ENCODE data around the gene SBF2.
"Not testable (repeated sequence)": the region's sequence is repeated elsewhere in the genome, so short reads cannot be mapped to it uniquely, and the experiment has no call there.

SBF2 gene

DNA sequence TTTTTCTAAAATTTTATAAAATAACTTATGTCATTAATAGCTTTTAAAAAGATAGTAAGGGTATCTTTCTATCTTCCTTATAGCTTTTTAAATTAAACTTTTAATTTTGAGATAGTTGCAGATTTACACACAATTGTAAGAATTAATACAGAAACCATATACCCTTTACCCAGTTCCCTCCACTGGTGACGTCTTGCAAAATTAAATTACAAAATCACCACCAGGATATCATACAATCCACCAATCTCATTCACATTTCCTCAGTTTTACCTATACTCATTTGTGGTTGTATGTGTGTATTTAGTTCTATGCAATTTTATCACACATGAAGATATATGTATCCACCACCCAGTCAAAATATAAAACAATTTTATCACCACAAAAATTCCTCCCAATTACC is 10.0 kb downstream of the SBF2 start:
- peaks cover 7% of the 10 kb centered on the region for H3K4me1 ChIP-seq (ENCODE audit: control insufficient read depth, insufficient read depth, low read length, unreplicated experiment)
- peaks cover 74% of the 10 kb centered on the region for H3K79me2 ChIP-seq (ENCODE audit: control insufficient read depth, insufficient read depth, low read length, unreplicated experiment)
- no peaks in the 10 kb centered on the region for H3K36me3 ChIP-seq (ENCODE audit: insufficient read depth, low read length)
- no peaks in the 10 kb centered on the region for H3K27me3 ChIP-seq (ENCODE audit: insufficient read depth, low read length)
- H3K4me3 ChIP-seq (ENCODE audit: low read depth, low read length): no peak overlapping the region
- H2AFZ ChIP-seq (ENCODE audit: low read length, unreplicated experiment): no peak overlapping the region
- no peak overlapping the region for H3K27ac ChIP-seq (ENCODE audit: low read depth, low read length)

DNA sequence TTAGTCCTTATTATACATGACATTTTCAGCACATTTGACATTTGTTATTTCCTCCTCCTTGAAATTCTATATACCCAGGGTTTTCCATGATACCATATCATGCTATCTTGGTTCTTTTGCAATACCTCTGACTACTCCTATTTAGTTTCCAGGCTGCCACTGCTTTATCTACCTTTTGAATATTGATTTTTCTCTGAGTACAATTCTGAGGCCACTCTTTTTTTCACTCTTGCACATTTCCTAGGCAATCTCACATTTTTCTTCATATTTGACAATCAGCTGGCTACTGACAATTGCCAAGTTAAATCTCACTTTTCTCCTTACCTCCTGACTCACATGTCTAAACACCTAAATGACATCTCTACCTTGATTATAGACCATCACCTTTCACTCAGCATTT is 11.9 kb downstream of the SBF2 start:
- H3K4me3 ChIP-seq (ENCODE audit: low read depth, low read length): no peak overlapping the region
- H3K36me3 ChIP-seq (ENCODE audit: insufficient read depth, low read length): no peaks in the 10 kb centered on the region
- no peaks in the 10 kb centered on the region for H3K27me3 ChIP-seq (ENCODE audit: insufficient read depth, low read length)
- peaks cover 4% of the 10 kb centered on the region for H3K4me1 ChIP-seq (ENCODE audit: control insufficient read depth, insufficient read depth, low read length, unreplicated experiment)
- no peak overlapping the region for H2AFZ ChIP-seq (ENCODE audit: low read length, unreplicated experiment)
- peaks cover 66% of the 10 kb centered on the region for H3K79me2 ChIP-seq (ENCODE audit: control insufficient read depth, insufficient read depth, low read length, unreplicated experiment)
- no peak overlapping the region for H3K27ac ChIP-seq (ENCODE audit: low read depth, low read length)

DNA sequence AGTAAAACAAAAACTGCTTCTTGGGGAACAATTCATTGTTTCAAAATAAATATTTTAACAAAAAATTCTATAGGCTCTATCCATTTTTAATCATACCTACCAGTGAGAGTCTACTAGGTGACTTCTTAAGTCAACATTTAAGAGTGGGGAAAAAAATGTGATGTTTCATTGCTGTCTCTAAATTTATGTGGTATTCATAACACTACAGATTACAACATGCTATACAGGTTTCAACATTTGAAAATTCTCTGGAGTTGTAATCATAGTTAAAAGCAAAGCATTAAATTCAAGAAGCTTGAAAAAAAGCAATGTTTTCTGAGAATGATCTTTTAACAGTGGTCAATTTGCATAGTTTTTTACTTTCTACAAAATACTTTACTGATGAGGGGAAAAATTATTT is 18.3 kb downstream of the SBF2 start:
- Histone ChIP-seq H3K27ac (ENCODE audit: low read depth, low read length) (no peak overlapping the region), H3K4me1 (ENCODE audit: control insufficient read depth, insufficient read depth, low read length, unreplicated experiment) (peaks cover 10% of the 10 kb centered on the region), H3K4me3 (ENCODE audit: low read depth, low read length) (no peak overlapping the region), H3K79me2 (ENCODE audit: control insufficient read depth, insufficient read depth, low read length, unreplicated experiment) (peaks cover 25% of the 10 kb centered on the region), H3K27me3 (ENCODE audit: insufficient read depth, low read length) (no peaks in the 10 kb centered on the region), H2AFZ (ENCODE audit: low read length, unreplicated experiment) (no peak overlapping the region), H3K36me3 (ENCODE audit: insufficient read depth, low read length) (no peaks in the 10 kb centered on the region)

DNA sequence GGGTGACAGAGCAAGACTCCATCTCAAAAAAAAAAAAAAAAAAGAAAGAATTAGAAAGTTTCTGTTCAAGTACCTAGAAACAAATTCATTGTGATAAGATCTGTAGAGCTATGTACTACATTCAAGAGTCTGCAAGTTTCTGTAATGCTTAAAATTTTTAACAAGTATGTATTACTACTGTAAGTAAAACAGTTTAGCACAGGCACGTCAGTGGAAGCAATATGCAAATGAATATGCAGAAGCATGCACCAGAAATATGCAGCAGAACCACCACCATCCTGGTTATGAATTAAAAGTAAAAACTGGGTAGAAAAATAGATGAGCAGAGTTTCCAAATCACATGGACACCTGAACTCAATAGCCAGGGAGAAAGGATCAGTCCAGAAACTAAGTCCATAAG is 19.3 kb downstream of the SBF2 start:
- H2AFZ ChIP-seq (ENCODE audit: low read length, unreplicated experiment): no peak overlapping the region
- peaks cover 21% of the 10 kb centered on the region for H3K79me2 ChIP-seq (ENCODE audit: control insufficient read depth, insufficient read depth, low read length, unreplicated experiment)
- H3K27ac ChIP-seq (ENCODE audit: low read depth, low read length): no peak overlapping the region
- no peak overlapping the region for H3K4me3 ChIP-seq (ENCODE audit: low read depth, low read length)
- peaks cover 10% of the 10 kb centered on the region for H3K4me1 ChIP-seq (ENCODE audit: control insufficient read depth, insufficient read depth, low read length, unreplicated experiment)
- H3K36me3 ChIP-seq (ENCODE audit: insufficient read depth, low read length): no peaks in the 10 kb centered on the region
- H3K27me3 ChIP-seq (ENCODE audit: insufficient read depth, low read length): no peaks in the 10 kb centered on the region

DNA sequence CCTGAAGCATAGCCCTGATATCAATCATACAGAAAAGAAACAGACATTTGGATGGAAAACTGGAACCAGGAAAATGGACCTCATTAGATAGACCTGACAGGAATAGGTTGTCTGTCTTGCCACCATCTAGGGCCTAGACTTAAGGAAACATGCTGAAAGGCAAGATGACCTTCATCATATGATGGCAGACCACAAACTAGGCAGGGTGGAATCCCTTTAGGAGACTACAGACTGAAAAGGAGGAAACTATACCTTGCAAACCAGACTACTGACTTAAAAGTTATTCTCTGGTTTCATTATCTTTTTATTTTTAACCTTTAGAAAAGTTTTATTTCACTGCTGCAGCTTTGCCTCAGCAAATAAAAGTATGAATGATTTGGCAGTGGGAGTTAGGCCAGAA is 20.3 kb downstream of the SBF2 start:
- Histone ChIP-seq H3K27ac (ENCODE audit: low read depth, low read length) (no peak overlapping the region), H3K79me2 (ENCODE audit: control insufficient read depth, insufficient read depth, low read length, unreplicated experiment) (peaks cover 19% of the 10 kb centered on the region), H3K4me3 (ENCODE audit: low read depth, low read length) (no peak overlapping the region), H3K4me1 (ENCODE audit: control insufficient read depth, insufficient read depth, low read length, unreplicated experiment) (peaks cover 16% of the 10 kb centered on the region), H3K27me3 (ENCODE audit: insufficient read depth, low read length) (no peaks in the 10 kb centered on the region), H3K36me3 (ENCODE audit: insufficient read depth, low read length) (no peaks in the 10 kb centered on the region), H2AFZ (ENCODE audit: low read length, unreplicated experiment) (no peak overlapping the region)

DNA sequence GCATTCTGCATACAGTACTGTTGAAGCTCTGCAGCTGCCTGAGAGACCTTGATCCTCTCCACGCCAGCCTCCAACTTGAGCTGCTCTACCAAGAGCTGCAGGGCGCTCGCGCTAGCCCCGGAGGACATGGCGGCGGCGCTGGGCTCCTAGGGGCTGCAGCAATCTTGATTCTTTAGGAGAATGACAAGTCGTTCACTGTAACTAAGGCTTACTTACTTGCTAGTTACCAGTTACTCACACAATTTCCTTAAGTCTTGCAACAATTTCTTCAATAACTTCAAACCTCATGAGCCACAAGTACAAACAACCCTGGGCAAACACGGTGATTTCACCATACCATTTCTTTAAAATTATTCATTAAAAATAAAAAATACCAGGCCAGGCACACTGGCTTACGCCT is 21.9 kb downstream of the SBF2 start:
- H3K79me2 ChIP-seq (ENCODE audit: control insufficient read depth, insufficient read depth, low read length, unreplicated experiment): peaks cover 16% of the 10 kb centered on the region
- H3K27ac ChIP-seq (ENCODE audit: low read depth, low read length): no peak overlapping the region
- no peak overlapping the region for H2AFZ ChIP-seq (ENCODE audit: low read length, unreplicated experiment)
- H3K4me1 ChIP-seq (ENCODE audit: control insufficient read depth, insufficient read depth, low read length, unreplicated experiment): peaks cover 16% of the 10 kb centered on the region
- H3K27me3 ChIP-seq (ENCODE audit: insufficient read depth, low read length): no peaks in the 10 kb centered on the region
- no peak overlapping the region for H3K4me3 ChIP-seq (ENCODE audit: low read depth, low read length)
- no peaks in the 10 kb centered on the region for H3K36me3 ChIP-seq (ENCODE audit: insufficient read depth, low read length)

DNA sequence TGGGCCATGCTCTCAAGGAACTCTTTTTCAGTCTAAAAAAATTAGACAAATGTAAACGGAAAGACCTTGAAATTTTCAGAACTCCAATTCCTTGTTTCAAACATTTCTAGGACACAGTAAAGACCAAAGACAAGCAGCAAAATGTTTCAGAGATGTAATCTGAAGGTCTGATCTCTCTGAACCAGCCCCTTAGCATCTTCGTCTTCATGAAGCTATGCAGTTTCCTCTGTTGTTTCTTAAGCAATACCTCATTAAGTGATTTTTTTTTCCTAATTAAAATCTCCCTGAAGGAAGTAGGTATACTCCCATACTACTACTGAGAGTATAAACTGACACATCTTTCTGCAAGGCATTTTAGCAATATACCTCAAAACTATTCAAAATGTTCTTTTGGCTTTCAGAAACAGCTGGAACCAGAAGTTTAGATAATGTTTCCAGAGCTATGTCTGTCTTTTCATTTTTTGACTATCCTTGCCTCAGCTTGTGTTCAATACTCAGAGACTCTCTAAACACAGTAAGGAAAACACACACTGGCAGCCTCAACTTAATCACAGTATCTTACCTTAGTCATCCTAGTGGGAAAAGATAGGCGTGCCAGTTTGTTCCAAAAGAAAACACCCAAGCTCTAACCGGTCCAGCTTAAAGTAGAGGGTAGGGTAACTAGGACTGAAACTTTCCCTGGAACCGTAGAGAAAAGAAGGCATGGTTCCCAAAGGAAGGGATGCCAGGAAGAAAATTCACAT is 25.1 kb downstream of the SBF2 start:
- Histone ChIP-seq H3K4me1 (ENCODE audit: control insufficient read depth, insufficient read depth, low read length, unreplicated experiment) (peaks cover 9% of the 10 kb centered on the region), H2AFZ (ENCODE audit: low read length, unreplicated experiment) (no peak overlapping the region), H3K27me3 (ENCODE audit: insufficient read depth, low read length) (no peaks in the 10 kb centered on the region), H3K4me3 (ENCODE audit: low read depth, low read length) (no peak overlapping the region), H3K36me3 (ENCODE audit: insufficient read depth, low read length) (no peaks in the 10 kb centered on the region), H3K79me2 (ENCODE audit: control insufficient read depth, insufficient read depth, low read length, unreplicated experiment) (peaks cover 10% of the 10 kb centered on the region), H3K27ac (ENCODE audit: low read depth, low read length) (no peak overlapping the region)

DNA sequence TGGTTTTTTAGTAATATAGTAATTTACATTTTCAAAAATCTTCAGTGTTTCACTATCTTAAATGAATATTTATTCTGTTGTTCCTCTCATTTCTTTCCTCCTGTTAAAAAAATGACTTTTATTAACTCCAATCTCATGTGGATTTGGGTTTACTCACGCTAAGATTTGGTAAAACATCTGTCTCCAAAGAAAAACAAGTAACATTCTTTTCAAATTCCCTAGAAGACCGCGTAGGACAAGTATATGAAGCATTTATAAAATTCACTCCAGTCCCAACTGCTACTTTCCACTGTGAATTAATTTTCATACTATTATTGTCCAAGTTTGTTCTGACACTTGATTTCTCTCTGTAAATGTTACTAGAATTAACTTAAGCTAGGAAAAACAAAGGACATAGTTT is 26.2 kb downstream of the SBF2 start:
- Histone ChIP-seq H3K79me2 (ENCODE audit: control insufficient read depth, insufficient read depth, low read length, unreplicated experiment) (peaks cover 5% of the 10 kb centered on the region), H3K4me1 (ENCODE audit: control insufficient read depth, insufficient read depth, low read length, unreplicated experiment) (peaks cover 19% of the 10 kb centered on the region), H3K4me3 (ENCODE audit: low read depth, low read length) (no peak overlapping the region), H2AFZ (ENCODE audit: low read length, unreplicated experiment) (no peak overlapping the region), H3K27ac (ENCODE audit: low read depth, low read length) (no peak overlapping the region), H3K27me3 (ENCODE audit: insufficient read depth, low read length) (no peaks in the 10 kb centered on the region), H3K36me3 (ENCODE audit: insufficient read depth, low read length) (no peaks in the 10 kb centered on the region)

DNA sequence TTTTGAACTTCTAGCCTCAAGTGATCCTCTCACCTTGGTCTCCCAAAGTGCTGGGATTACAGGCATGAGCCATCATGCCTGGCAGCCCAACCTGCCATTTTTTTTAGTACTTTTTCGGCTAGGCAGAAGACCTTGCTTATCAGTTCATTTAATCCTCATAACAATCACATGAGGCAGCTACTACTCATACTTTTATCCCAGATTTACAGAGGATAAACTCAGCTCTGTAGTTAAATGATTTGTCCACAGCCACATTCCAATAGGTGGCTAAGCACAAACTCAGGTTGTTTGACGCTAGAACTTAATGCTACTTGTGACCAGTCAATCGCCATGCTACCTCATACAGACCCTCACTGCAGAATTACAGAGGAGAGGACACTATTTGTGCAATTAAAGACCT is 28.1 kb downstream of the SBF2 start:
- Histone ChIP-seq H3K79me2 (ENCODE audit: control insufficient read depth, insufficient read depth, low read length, unreplicated experiment) (peaks cover 17% of the 10 kb centered on the region), H3K4me1 (ENCODE audit: control insufficient read depth, insufficient read depth, low read length, unreplicated experiment) (peaks cover 33% of the 10 kb centered on the region), H3K36me3 (ENCODE audit: insufficient read depth, low read length) (no peaks in the 10 kb centered on the region), H2AFZ (ENCODE audit: low read length, unreplicated experiment) (no peak overlapping the region), H3K27ac (ENCODE audit: low read depth, low read length) (no peak overlapping the region), H3K27me3 (ENCODE audit: insufficient read depth, low read length) (no peaks in the 10 kb centered on the region), H3K4me3 (ENCODE audit: low read depth, low read length) (no peak overlapping the region)

DNA sequence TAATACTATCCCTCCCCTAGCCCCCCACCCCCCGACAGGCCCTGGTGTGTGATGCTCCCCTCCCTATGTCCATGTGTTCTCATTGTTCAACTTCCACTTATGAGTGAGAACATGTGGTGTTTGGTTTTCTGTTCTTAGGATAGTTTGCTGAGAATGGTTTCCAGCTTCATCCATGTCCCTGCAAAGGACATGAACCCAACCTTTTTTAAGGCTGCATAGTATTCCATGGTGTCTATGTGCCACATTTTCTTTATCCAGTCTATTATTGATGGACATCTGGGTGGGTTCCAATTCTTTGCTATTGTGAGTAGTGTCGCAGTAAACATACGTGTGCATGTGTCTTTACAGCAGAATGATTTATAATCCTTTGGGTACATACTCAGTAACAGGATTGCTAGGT is 29.3 kb downstream of the SBF2 start:
- not testable (repeated sequence) for H3K36me3 ChIP-seq (ENCODE audit: insufficient read depth, low read length); H2AFZ ChIP-seq (ENCODE audit: low read length, unreplicated experiment); H3K4me3 ChIP-seq (ENCODE audit: low read depth, low read length); H3K27me3 ChIP-seq (ENCODE audit: insufficient read depth, low read length); H3K27ac ChIP-seq (ENCODE audit: low read depth, low read length)
- Histone ChIP-seq H3K79me2 (ENCODE audit: control insufficient read depth, insufficient read depth, low read length, unreplicated experiment) (peaks cover 20% of the 10 kb centered on the region), H3K4me1 (ENCODE audit: control insufficient read depth, insufficient read depth, low read length, unreplicated experiment) (peaks cover 33% of the 10 kb centered on the region)

DNA sequence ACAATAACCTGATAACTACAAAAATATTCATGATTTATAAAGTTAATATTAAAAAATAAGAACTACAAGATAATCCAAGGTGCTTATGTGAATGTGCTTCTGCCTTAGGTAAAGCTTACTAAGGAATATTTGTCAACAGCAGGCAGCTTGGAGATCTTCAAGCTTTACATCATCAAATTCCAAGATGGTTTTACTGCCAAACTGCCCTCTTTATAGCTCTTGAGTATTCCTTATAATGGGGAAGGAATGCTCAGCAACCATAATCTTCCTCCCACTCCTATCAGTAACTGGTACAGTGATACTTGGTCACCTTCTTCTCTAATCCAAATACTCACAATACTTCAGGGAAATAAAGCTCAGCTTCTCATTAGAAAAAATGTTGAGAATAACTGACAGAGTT is 30.1 kb downstream of the SBF2 start:
- Histone ChIP-seq H2AFZ (ENCODE audit: low read length, unreplicated experiment) (no peak overlapping the region), H3K27ac (ENCODE audit: low read depth, low read length) (no peak overlapping the region)

More for the DNA sequence above, 30.1 kb downstream of the SBF2 start:
- H3K36me3 ChIP-seq (ENCODE audit: insufficient read depth, low read length): no peaks in the 10 kb centered on the region
- H3K4me3 ChIP-seq (ENCODE audit: low read depth, low read length): no peak overlapping the region
- H3K79me2 ChIP-seq (ENCODE audit: control insufficient read depth, insufficient read depth, low read length, unreplicated experiment): peaks cover 20% of the 10 kb centered on the region
- no peaks in the 10 kb centered on the region for H3K27me3 ChIP-seq (ENCODE audit: insufficient read depth, low read length)
- H3K4me1 ChIP-seq (ENCODE audit: control insufficient read depth, insufficient read depth, low read length, unreplicated experiment): peaks cover 29% of the 10 kb centered on the region
